GM12865 (cell line): Measurements from ENCODE around the gene HMCN1.

ENCODE experiments used
- DNase-seq: peaks from one replicate; pipeline ENCODE4 v3.0.0; 2010; ENCODE audit warnings: low read depth
- H3K4me3 ChIP-seq: 2 replicates; pipeline ENCODE4 v1.5.1; 2011; ENCODE audit warnings: mild to moderate bottlenecking, low read depth, low read length, control low read depth
- CTCF ChIP-seq: IDR thresholded peaks from 2 replicates; pipeline ENCODE4 v1.5.1; 2011; ENCODE audit warnings: low read length, control low read depth, low read depth, inconsistent platforms; ENCODE audit not compliant: insufficient read depth; ENCODE audit errors: missing control alignments

The HMCN1 gene

DNA sequence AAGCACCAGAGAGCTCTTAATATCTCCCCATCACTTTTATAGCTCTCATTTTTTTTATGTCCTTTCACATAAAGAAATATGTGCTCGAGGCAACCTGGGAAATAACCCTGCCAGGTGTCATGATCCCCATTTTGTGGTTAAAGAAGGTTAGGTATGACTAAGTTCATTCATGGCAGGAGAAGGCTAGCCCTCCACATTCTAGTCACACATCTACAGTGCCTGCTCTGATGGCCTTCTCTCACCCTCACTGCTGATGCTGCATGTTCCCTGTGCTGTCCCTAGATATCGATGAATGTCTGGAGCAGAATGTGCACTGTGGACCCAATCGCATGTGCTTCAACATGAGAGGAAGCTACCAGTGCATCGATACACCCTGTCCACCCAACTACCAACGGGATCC is 453.4 kb downstream of the HMCN1 start:
- H3K4me3 ChIP-seq = no peak overlapping the region
- peak; percentile 26 for DNase-seq
- TF ChIP-seq CTCF = no peak

- DNase-seq = no peak
- TF ChIP-seq CTCF = no peak
- no peak overlapping the region for H3K4me3 ChIP-seq
Observed at GRCh38 chr1:186188004-186188539, 453.9 kb downstream of the HMCN1 start.

- H3K4me3 ChIP-seq = no peak overlapping the region
- DNase-seq = no peak
- no peak for TF ChIP-seq CTCF
Observed at GRCh38 chr1:186188736-186189135, 454.5 kb downstream of the HMCN1 start.

DNA sequence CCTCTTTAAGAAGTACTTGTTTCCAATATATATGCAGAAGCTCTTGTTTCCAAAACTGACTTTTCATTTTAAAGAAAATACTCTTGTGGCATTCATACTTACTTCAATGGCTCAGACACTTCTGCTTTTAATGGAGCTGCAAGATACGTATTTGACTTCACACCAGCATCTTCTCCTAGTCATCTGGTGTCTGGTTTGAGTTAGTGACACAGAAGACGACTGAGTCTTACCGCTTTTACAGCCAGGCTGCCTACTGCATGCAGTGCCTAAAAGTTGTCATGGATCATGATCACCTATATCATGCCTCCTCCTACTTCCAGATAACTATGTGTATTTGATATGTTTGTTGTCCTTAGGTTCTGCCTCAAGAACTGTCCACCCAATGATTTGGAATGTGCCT is 455.0 kb downstream of the HMCN1 start:
- no peak for DNase-seq
- no peak overlapping the region for H3K4me3 ChIP-seq
- TF ChIP-seq CTCF = no peak

GRCh38 chr1:186191511-186191910 is 457.3 kb downstream of the HMCN1 start:
- H3K4me3 ChIP-seq = no peak overlapping the region
- no peak for DNase-seq
- TF ChIP-seq CTCF = no peak

- no peak for TF ChIP-seq CTCF
- no peak for DNase-seq
- no peak overlapping the region for H3K4me3 ChIP-seq
Observed at GRCh38 chr1:186193224-186193623, 459.0 kb downstream of the HMCN1 start.

GRCh38 chr1:186194107-186194756 is 460.0 kb downstream of the HMCN1 start:
- DNase-seq = peak; percentile 65
- TF ChIP-seq CTCF = no peak
- H3K4me3 ChIP-seq = no peak overlapping the region
